AG09309 (cell line): ENCODE data around the gene CALCOCO1.

ENCODE experiments used
- DNase-seq: peaks from one replicate; pipeline ENCODE4 v3.0.0-alpha.2; 2010; ENCODE audit warnings: low read depth
- H3K4me3 ChIP-seq: 2 replicates; pipeline ENCODE4 v1.5.1; 2011; ENCODE audit warnings: mild to moderate bottlenecking, low read depth, low read length, moderate library complexity; ENCODE audit not compliant: control insufficient read depth
- TF ChIP-seq, protein P1 (sequence below): IDR thresholded peaks from 2 replicates; pipeline ENCODE4 v1.5.1; 2011; ENCODE audit warnings: mild to moderate bottlenecking, low read depth, low read length, inconsistent platforms; ENCODE audit not compliant: insufficient read depth, control insufficient read depth; ENCODE audit errors: missing control alignments

Gene CALCOCO1

DNA sequence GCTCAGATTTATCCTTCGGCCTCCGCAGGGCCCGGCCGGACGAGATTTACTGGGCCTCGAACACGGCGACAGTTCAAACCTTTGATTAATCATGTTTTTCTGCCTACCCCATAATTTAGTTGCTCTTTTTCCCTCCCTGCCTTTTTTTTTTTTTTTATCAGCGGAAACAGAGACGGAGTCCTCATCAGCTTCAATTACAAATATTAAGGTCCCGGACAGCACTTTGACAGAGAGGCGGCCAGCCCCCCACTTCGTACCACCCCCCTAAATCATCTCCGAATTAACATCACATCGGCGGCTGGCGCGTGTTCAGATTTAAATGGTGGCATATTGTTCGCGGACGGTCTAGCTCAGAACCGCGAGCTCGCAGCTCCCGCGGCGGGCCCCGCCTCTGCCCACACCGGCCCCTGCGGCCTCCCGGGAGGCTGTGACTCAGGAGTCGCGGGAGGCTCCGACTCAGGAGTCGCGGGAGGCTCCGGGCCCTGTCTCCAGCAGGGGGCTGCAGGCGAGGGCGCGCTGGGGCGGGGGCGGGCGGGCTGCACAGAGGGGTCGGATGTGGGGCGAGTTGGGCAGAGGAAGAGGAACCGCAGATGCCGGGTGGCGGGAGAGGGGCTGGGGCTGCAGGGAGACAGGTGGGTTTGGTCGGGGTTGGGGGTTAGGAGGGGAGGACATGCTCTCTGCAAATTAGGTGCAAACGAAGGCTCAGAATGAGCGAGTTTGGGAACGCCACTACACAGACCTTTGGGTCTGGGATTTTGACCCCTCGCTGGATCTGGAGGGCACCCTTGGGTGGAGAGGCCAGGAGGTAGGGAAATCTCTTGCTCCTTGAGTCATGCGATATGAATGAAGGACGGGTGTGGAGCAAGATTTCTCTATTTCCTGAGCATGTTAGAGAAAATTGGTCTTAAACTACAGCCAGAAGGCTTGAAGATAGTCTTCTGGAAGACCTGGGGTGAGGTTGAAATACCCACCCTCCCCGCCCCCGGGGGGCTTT, 31.8 kb downstream of the CALCOCO1 start:
- TF ChIP-seq, protein P1, sequence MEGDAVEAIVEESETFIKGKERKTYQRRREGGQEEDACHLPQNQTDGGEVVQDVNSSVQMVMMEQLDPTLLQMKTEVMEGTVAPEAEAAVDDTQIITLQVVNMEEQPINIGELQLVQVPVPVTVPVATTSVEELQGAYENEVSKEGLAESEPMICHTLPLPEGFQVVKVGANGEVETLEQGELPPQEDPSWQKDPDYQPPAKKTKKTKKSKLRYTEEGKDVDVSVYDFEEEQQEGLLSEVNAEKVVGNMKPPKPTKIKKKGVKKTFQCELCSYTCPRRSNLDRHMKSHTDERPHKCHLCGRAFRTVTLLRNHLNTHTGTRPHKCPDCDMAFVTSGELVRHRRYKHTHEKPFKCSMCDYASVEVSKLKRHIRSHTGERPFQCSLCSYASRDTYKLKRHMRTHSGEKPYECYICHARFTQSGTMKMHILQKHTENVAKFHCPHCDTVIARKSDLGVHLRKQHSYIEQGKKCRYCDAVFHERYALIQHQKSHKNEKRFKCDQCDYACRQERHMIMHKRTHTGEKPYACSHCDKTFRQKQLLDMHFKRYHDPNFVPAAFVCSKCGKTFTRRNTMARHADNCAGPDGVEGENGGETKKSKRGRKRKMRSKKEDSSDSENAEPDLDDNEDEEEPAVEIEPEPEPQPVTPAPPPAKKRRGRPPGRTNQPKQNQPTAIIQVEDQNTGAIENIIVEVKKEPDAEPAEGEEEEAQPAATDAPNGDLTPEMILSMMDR = no peak
- peak overlapping the region; percentile 14 for H3K4me3 ChIP-seq
- DNase-seq = no peak

DNA sequence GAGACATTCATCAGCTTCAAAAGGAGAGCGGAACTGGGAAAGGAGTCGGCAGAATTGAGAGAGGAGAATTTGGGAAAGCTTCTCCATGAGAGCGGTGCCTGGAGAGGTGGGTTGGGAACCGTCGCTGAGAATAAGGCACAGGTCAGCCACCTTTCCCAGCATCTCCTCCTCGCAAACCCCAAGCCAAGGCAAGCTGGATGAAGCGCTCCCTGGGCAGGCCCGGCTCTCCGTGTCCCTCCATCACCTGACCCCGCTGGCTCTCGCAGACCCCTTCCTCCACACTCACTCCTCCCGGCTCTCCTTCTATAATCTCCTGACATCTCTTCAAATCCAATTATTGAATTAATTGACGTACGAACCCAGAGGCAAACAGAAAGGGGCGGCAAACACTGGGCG, 32.5 kb downstream of the CALCOCO1 start:
- TF ChIP-seq, protein P1 = no peak
- no peak for DNase-seq
- H3K4me3 ChIP-seq = no peak overlapping the region

DNA sequence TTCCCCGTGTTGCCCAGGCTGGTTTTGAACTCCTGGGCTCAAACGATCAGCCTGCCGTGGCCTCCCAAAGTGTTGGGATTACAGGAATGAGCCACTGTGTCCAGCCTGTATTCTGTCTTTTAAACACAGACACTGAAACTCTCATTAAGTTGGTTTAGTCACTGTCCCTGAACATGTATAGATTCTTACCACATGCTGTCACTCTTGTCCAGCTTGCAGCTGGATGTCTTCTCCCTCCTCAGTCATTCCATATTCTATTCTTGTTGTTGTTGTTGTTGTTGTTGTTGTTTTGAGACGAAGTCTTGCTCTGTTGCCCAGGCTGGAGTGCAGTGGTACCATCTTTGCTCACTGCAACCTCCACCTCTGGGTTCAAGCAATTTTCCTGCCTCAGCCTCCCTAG, 39.1 kb downstream of the CALCOCO1 start:
- DNase-seq = no peak
- H3K4me3 ChIP-seq = no peak overlapping the region
- TF ChIP-seq, protein P1 = no peak

DNA sequence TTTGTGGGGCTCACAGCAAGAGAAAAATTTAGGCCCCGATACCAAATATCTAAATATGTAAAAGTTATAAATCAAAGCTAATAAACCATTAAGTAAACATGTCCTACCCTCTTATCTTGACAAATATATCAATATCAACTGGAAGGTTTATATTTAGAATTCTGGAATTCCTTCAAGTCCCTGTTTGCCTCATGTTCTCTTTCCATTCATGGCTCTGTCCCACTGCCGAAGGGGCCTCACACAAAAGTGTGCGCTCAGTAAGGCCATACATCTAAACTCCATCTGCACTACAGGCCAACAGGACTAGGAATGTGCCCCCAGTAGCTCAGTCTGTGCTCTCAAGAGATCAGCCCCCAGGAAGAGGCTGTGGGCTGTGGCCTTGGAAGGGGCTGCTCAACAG, 40.8 kb downstream of the CALCOCO1 start:
- TF ChIP-seq, protein P1 = no peak
- no peak overlapping the region for H3K4me3 ChIP-seq
- DNase-seq = no peak

DNA sequence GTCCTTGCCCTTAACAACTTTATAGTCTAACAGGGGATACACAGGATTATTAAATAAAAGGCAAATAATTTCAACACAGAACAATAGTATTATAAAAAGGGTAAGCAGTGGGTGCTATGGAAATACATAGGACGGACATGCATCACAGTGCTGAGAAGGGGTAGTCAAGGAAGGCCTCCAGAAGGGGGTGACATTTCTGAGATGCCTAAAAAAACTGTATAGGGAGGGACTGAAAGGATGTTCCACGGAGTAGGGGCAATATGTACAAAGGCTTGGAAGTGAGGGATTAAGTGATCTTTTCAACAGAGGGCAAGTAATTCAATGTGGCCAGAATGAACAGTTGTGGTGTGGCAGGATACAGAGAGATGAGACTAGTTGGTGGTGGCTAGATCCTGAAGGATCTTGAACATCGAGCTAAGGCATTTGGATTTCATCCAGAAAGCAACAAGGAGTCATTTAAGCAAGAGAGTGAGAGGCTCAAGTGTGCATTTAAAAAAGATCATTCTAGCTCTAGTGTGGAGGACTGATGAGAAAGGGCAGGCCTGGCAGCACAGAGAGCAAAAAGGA, 42.5 kb downstream of the CALCOCO1 start:
- no peak overlapping the region for H3K4me3 ChIP-seq
- TF ChIP-seq, protein P1 = no peak

DNA sequence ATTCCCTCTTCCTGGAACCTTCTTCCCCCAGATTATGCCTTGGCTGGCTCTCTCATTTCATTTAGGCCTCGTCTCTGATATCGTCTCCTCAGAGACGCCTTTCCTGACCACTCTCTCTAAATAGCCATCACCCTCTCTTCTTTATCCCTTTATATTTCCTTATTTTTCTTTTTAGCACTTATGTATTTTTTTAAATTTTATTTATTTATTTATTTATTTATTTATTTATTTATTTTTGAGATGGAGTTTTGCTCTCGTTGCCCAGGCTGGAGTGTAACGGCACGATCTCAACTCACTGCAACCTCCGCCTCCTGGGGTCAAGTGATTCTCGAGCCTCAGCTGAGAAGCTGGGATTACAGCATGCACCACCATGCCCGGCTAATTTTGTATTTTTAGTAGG, 43.3 kb downstream of the CALCOCO1 start:
- DNase-seq = no peak

More for the DNA sequence above, 42.5 kb downstream of the CALCOCO1 start:
- no peak for DNase-seq

More for the DNA sequence above, 43.3 kb downstream of the CALCOCO1 start:
- TF ChIP-seq, protein P1 = no peak
- no peak overlapping the region for H3K4me3 ChIP-seq
